Activated CD8-positive, alpha-beta memory T cell treated with anti-CD3 and anti-CD28 coated beads for 24 hours (primary cell): ENCODE results near the gene AIDA.
"Not testable (repeated sequence)": the region's sequence is repeated elsewhere in the genome, so short reads cannot be mapped to it uniquely, and the experiment has no call there.

Experiments used
- DNase-seq: peaks from one replicate; pipeline ENCODE4 v3.0.0-alpha.2; 2020

AIDA gene, protein sequence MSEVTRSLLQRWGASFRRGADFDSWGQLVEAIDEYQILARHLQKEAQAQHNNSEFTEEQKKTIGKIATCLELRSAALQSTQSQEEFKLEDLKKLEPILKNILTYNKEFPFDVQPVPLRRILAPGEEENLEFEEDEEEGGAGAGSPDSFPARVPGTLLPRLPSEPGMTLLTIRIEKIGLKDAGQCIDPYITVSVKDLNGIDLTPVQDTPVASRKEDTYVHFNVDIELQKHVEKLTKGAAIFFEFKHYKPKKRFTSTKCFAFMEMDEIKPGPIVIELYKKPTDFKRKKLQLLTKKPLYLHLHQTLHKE

DNA sequence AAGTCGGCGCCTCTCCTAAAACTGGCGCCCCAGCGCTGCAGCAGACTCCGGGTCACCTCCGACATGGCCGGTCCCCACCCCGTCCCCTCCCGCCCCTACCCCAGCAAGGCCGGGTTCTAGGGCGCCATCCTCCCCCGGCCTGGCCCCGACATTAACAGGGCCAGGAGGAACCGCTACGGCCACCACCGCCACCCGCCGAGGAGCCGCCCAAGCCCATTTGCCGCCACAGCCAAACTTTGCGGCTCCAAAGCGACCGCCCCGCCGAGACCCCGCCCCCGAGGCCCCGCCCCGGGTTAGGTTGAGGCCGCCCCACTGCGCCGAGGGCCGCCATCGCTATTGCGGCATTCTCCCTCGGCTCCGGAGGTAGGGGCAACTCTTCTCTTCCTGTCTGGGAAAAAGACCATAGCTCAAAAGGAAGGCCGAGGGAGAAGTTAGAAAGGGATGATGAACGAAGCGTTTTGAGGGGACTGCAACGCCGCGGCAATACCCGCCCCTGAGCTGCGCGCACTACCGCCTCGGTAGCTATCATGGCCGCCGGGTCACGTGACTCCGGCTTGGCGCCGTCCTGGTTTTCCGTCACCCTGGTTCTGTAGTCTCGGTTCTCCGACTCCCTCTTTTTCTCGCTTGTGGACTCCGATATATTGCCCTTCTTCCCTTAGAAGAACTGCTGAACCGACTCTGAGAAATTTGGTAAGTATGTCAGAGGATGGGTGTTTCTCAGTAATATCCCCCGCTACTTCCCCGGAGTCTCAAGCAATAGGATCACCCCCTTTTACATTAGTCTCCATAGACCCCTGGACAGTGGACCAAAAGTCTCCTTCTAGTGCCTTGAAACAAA, at the start of gene AIDA, which contains the start of gene BROX:
Gene AIDA, minus strand, starts transcription at position 239 of the 838 bp plus-strand sequence. Its CDS starts 174 bp downstream, at position 65.
Gene BROX, plus strand, starts transcription at position 312 of the 838 bp plus-strand sequence. CDS start 3,136 bp downstream, outside the sequence.
- DNase-seq = peak; percentile 99

DNA sequence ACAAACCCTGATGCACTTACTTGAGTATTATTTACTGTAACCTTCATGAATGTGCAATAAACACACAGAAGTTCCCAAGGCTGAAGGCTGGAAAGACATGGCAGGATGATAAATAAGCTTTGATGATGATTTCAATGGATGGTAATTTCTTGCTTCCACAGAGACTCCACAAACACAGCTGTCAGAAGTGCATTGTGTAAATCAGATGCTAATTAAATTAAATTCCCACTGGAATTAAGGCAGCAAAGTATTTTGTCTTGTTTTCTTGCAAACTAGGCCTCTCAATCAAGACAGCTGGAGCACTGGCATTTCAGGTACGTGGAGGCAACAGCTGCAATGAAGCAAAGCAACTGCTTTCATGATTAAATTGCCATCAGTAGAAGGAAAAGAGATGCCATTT, 48.8 kb upstream of the AIDA start:
- no peak for DNase-seq

DNA sequence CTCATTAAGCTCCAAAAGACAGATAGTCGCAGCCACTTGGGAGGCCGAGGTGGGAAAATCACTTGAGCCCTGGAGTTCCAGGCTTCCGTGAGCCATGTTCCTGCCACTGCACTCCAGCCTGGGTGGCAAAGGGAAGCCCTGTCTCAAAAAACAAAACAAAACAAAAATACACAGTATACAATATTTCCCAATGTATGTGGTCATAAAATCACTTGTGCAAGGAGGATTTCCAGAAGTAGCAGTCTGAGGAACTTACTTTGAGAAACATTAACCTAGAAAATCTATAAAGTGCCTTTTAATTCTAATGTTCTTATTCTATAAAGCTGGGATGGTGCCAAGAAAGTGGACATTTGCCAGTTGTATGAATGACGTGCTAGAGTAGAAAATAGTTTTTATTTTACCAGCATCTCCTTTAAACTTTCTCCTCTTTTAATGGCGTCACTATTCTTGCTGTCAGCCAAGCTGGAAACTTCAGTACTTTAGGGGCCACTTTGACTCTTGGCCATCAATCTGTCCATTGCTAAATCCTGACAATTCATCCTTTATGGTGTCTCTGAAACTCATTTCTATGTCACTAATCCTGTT, 47.3 kb upstream of the AIDA start:
- no peak for DNase-seq

DNA sequence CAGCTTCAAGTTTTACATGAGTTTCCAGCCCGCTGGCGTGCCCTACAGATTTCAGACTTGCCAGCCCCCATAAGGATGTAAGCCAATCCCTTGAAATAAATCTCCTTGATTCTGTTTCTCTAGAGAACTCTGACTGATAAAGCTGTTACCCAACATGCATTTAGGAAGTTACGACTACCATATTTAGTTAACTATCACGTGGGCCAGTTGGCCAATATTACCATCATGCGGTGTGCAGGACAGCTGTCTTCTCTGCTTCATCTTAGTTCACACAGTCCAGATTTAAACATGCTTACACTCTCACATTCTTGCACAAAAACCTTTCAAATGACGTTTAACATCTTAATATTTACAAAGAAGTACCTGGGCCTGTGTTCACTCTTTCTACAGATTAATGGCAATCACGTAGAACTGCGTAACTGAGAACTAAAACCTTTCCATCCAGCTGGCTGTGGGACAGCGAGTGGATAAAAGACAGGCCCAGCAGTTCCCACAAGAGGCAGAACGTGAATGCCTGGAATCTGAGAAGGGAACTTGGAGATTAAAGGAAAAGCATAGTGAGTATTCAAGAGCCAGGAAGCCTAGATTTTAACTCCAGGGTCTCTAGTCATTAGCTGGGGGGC, 45.5 kb upstream of the AIDA start:
- DNase-seq = no peak

DNA sequence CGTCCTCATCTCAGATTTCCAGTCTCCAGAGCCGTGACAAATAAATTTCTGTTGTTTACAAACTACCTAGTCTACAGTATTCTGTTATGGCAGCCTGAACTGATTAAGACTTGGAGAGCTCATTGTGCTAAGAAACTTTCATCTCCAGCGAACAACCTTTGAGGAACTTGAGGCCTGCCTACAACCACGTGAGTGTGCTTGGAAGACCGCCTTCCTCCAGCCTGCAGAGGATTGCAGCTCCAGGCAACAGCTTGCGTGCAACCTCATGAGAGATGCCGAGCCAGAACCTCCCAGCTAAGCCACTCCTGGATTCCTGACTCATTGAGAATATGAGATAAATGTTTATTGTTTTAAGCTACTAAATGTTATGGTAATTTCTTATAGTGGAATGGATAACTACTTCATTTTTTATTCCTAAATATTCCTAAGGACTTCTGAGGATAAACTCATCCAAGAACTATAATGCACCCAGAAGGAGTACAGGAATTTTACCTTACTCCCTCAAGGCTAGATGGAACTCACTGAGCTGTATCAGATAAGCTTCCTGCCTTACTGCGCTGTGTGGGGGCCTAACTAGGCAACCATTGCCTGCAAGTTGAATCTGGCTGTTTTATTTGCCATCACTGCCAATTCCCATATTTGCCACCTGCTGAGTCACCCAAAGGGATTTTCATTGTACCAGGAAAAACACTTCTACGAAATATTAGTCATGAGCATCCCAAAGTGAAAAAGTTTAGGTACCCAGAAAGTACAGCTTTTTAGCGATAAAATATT, 42.3 kb upstream of the AIDA start:
- no peak for DNase-seq

DNA sequence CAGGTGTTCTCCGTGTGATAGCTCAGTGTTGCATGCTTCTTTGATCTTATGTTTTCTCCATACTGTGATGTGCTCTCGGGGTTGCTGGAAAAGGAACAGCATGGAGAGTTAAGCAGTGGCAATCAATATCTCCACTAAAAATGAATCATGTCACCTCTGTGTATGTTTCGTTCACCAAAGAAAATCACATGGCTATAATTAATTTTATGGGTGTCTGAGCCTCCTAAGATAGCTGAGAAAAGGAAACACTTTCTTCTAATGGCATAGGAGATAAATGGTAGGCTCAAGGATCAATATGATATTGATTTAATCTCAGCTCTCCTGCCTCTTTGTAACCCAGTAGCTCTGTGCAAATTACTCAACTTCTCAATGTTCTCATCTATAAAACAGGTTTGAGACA, 39.0 kb upstream of the AIDA start:
- no peak for DNase-seq

DNA sequence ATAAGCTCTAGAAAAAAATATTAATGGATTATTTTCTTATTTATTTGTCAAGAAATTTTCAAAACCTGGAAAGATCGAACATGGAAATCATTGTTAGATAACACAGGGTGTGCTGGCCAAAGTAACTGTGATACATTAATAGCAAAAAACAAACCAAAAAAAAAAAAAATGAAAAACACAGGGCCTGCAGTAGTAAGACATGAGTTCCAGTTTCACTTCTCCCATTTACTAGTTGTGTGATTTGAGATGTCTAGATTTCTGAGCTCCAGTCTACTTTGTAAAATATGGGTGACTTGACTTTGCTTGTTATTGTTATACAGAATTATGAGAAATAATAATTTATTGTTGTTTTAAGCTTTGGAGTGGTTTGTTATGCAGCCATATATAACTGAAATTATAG, 38.4 kb upstream of the AIDA start:
- DNase-seq = no peak

DNA sequence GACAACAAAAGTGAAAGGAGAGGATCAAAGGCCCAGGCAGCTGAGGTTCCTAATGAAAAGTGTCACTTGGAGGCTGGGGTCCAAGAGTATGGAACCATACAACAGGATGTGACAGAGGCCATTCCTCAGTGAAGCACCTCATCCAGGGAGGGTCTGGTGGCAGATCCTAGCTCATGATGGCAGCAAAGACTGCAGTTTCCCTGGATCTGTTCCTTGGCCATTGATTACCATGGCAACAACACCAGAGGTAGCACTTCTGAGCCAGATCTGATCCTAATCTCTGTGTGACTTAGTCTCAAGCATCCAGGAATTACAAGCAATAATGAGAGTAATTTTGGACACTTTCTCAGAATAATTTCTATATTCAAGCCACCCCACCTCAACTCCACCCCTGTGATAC, 37.6 kb upstream of the AIDA start:
- DNase-seq = no peak

DNA sequence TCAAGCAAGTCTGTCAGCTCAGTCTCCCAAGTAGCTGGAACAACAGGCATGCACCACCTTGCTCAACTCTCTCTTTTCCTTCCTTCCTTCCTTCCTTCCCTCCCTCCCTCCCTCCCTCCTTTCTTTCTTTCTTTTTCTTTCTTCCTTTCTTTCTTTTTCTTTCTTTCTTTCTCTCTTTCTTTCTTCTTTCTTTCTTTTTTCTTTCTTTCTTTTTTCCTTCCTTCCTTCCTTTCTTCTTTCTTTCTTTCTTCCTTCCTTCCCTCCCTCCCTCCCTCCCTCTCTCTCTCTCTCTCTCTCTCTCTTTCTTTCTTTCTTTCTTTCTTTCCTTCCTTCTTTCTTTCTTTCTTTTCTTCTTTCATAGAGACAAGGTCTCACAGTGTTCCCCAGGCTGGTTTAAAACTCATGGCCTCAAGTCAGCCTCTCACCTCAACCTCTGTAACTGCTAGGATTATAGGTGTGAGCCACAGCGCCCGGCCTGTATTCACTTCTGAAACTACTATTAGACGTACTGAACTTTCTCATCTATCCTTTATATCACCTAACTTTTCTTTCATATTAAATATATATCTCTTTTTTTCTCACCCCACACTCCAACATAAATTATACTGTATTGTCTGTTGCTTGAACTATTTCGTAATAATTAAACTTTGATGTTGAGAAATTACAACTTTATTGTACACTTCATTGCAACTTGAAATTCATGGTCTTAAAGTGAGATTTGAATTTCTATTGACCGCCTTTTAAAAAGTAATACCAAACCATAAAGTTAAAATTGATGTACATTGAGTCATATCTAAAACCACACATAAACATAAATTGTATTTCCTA, 29.6 kb upstream of the AIDA start:
- DNase-seq = not testable (repeated sequence)

DNA sequence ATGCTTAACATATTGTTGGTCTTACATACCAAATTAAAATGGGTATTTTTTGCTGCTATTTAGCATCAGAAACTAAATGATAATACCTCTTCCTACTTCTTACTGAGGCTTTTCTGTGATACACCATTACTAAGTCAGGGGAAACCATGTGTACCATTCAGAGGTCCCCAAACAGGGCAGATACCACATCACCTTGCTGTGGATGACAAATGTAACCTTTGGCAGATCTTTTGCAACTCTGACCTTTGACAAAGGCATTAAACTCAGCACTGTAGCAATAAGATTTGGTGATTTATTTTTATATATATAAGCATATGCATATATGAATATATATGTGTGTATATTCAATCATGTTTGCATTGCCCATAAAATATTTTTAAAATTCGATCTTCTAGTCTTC, 27.6 kb upstream of the AIDA start:
- no peak for DNase-seq

DNA sequence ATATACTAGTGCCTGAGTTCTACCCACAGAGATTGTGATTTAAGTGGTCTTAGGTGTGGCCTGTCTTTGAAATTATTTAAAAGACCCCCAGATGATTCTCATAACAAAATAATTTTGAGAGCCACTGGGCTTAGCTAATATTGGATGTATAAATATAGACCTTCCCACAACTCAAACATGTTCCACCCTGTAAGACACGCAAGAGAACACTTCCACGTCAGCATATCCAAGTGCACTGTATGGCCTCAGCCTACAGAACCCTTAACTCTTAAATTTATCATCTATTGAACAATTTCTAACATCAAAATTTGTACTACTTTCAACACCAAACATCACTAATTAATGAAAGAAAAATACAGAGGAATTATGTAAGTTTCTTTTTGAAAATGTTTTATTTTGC, 27.2 kb upstream of the AIDA start:
- DNase-seq = no peak

DNA sequence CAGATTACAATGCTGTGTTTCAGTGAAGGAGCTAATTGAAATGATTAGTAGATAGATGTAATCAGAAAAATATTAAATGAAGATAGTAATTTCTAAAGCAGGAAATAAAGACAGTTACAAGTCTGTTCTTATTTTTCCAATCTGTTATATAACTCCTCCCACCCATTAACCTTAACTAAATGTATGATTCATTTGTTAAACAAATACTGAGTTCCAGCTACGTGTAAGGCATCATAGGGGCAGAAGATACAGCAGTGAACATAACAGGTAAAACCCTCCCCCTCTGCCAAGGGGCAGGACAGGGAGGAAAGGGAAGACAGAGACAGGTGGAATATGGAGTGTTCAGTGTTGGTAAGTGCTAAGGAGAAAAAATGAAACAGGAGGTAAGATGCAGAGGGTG, 24.7 kb upstream of the AIDA start, which contains the start of gene FAM177B:
Gene FAM177B, plus strand, starts transcription at position 231 of the 400 bp plus-strand sequence. CDS start 9,344 bp downstream, outside the sequence.
- no peak for DNase-seq

DNA sequence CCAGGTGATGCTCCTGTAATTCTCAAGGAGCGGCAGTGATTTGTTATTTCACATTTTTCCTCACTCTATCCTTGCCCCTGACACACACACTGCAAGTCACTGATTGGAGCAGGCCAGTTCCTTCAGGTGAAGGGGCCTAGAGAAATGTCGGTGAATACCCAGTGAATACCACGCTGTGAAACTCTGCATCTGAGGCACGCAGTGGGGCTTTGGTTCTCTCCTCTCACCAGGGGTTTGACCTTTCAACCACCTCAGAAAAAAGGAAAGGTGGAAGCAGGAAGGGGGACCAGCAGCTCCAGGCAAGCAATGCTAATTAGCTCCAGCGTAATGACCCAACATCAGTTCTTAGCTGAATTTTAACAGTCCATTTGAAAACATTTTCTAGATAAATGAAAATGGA, 24.2 kb upstream of the AIDA start:
- DNase-seq = no peak

DNA sequence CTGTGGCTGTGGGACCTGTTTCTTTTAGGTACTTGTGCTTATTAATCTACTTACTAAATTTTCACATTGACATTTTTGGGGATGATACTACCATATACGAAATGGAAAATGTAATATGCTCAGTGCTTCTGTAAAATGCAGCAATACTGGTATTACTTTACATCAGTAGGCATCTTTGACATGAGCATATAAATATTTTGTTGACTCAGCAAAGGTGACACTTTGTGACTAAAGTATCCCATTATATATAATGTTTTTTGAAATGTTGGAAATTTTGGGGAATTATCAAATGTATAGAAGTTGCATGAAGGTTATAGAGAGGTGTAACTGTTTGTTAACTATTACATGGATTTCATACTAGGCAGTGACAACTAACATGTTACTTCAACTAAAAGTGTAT, 22.4 kb upstream of the AIDA start:
- DNase-seq = no peak

DNA sequence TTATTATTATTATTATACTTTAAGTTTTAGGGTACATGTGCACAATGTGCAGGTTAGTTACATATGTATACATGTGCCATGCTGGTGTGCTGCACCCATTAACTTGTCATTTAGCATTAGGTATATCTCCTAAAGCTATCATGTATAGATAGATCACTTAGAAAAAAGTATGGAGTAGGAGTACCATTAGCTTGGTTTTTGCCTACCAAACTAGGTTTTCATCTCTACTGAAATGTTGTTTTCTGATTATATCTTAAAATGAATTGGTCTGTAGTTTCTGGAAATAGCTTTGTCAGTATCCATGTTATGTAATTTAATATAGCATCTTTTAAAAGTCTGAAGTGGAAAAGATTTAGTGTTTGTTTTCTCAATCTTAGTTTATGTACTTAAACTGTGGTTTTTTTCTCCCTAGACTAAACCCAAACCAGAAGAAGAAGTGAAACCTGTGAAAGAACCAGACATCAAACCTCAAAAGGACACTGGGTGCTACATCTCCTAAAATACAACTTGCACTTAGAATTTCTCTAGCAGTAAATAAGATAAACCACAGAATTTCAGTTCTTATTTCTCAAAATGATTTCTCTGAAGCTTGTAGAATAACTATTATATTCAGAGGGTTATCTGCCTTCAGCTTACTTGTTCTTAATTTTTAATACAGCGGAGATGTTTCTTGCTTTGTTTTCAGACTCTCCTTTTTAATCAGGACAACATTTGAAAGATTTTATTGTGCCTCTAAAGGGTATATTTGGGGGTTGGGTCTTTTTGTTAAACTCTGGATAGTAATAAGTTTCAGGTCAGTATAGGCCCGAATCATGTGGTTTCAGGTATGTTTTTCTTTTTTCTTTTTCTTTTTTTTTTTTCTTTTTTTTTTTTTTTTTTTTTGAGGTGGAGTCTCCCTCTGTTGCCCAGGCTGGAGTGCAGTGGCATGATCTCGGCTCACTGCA, 20.2 kb upstream of the AIDA start:
- DNase-seq = no peak

DNA sequence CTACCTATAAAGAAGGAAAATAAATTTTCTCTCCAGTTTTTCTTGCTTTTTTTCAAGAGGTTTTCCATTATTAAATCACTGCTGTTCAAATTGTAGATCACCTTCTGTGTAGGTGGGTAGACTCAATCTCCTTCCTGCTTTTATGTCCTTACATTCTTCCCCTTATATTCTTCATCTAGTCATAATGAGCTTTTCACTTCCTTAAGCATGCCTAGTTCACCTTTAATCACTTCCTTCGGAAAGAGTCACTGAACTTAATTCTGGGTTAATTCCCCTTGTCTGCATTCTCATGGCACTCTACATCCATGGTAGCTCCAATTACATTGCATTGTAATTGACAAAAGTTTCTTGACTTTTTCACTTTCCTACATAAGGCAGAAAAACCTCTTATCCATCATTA, 18.6 kb upstream of the AIDA start:
- no peak for DNase-seq

DNA sequence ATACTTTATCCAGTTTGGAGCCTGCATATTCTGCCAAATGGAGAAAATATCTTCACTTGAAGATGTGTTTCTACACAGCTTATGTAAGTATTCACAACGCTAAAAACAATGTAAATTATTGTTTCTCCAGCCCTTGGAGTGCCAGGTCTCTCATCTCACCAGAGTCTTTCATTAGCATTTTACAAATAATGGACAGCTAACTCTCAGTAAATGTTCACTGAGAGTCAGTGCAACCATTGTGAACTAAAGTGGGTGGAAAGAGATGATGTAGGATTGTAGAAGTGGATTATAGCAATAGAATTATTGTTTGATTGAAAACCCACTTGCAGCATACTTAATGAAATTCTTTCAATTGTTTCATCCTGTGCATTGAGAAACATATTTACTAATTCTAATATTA, 16.5 kb upstream of the AIDA start:
- DNase-seq = no peak

DNA sequence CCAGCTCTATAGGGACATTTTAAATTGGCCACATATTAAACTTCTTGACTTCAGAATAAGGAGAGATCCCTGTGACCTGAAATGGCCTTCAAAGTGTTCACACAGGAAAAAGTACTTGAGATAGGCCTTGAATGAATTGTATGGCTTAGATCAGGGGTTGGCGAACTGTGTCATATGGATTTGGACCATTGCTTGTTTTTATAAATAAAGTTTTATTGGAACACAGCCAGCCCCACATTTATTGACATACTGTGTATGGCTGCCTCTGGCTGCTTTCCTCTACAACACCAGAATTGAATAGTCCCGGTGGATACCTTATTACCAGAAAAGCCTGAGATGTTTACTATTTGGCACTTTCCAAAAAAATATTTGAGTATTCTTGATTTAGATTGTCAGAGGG, 4.1 kb upstream of the AIDA start:
- no peak for DNase-seq

DNA sequence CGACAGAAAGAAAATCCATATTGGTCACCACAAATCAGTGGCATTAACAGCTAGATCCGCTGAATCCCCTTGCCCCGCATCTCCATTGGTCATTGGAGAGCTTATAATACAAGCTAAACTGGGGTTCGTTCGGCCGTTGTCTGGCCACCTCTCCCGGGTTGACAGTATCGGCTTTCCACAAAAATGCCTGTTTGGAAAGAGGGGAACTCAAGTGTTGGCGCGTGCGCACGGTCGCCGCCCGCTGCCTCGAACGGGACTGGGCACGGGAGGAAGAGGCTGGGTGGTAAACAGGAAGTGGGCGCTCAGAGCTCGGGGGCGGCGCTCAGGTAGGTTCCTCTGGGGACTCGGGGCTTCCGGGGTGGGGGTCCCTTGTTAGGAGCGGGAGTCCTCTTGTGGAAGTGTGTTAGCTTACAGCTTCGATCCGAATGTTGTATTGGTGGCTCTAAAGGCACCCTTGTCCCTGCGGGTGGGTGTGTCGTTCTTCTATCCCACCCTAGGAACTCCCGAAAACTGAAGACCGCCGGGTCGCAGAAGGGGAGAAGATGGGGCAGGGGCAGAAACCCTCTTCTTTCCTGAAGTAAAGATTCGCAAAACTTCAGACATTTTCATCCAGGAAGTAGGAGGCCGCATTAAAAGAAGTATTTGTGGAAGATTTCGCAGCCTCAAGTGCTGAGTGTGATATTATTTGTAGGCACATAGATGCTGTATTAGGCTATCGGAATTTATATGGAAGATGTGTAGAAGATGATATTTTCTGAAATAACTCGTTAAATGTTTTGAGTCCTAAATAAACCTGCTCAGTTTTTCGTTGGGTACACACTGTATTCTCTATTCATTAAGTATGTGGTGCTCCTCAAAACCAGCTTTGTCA, 1.0 kb upstream of the AIDA start:
- DNase-seq = peak; percentile 94
